ENCODE data around the gene THAP10.
"Not testable (repeated sequence)": the region's sequence is repeated elsewhere in the genome, so short reads cannot be mapped to it uniquely, and the experiment has no call there.

THAP10 gene

DNA sequence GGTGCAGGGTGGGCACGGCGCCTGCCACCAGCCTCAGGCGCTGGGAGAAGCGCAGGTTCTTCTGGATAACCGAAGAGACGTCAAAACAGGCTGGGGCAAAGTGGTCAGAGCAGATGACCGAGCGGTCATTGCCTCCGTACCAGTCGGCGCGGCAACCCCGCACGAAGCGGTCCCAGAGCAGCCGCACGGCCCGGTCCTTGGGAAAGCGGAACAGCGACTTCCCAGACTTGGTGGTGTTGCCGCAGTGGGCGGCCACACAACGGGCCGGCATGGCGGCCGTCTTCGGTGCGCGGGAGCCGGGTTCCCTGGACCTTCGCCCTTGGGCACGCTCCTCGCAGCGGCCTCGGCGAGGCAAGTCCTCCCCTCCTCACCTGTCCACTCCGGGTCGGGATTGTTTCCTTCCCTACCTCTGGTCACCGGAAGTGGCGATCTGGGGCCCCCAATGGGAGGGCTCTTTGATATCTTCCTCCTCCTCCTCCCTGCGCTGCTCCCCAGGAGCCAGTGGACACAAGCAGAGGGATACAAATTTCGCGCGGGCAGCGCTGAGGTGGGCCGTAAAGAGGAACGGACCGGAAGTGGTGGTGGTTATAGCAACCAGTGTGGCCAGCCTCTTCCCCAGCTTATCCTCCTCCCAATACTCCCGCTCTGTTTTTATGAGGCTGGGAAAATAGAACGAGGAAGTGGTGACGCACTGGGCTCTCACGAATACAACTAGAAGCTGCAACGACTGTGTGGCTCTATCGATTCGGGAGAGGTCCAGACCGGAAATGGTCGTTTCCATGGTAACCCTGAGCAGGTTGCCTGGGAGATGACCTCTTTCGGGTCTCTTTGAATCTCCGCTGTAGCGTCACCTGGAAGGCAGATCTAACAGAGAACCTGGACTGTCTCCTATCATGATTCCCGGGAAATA lies at the start of gene THAP10, which contains the start of gene LRRC49:
Gene THAP10, minus strand, starts transcription at position 432 of the 910 bp plus-strand sequence. Its CDS starts 161 bp downstream, at position 271.
Gene LRRC49, plus strand, starts transcription at position 825 of the 910 bp plus-strand sequence. Its CDS starts 69 bp downstream, at position 894.
- DNase-seq: peak; percentile 94

- peak; percentile 49 for DNase-seq
Observed at GRCh38 chr15:70936326-70936725, 44.1 kb upstream of the THAP10 start.

DNA sequence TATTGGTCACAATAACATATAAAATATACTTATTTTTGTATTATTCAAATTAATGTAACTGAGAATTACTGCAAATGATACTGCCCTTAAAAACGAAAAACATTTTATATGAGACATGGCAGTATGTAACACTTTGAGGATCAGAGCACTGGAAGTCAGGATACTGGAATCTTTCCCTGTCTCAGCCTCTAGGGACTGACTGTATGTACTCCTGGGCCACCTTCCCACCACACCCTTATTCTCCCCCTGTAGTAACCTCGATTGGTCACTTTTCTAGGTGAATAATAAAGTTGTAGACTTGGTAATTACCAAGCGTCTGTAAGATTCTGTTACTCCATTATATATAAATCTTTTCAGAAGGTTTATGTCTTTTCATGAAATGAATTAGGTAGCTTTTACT lies 43.4 kb upstream of the THAP10 start:
- DNase-seq: no peak

DNA sequence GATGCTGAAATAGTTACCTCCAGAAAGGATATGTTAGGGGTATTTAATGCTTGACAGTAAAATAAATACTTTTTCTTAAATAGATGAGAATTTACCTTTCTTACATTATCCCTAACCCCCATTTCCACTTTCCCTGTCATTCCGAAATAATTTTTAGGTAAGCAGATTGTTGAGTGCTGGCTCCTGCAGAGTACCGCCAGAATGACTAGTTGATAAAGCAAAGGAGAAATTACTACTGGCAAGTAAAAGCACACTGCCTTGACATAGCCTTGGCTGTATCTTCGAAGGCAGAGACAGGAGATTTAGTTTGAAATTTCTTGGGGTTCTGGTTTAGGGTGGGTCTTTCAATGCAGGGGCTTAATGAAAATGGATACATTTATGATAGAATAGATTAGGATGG lies 41.2 kb upstream of the THAP10 start:
- no peak for DNase-seq

DNA sequence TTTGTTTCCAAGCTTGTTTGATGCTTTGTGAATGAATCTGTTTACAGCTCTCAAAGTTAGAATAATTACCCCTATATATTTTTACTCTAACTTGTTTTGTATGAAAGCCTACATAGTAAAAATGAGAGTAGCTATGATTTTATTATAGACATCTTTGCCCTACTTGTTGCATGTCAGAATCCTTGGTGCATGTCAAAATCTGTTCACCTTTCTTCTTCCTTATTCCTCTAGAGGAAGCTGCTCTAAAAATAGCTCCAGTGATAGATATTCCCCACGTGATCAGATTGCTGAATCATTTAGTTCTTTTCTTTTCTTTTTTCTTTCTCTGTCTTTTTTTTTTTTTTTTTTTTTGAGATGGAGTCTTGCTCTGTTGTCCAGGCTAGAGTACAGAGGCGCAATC lies 40.2 kb upstream of the THAP10 start:
- DNase-seq: no peak

DNA sequence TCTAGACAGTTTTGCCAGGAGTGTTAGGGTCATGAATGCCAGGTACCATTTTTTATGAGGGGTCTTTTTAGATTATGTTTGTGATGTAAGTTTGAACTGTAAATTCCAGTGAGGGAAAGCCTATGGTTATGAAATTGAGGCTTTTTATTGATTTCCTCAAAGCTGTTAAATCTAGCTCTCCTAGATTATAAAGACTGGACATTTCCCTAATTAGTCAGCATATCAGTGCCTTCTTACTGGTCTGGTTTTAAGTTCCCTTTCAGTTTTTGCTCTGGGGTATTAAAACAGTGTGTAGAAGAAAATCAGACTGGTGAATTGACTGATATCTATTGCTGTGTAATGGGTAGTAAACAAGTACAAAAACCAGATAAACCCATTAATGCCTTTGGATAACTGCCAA lies 39.6 kb upstream of the THAP10 start:
- DNase-seq: no peak

DNA sequence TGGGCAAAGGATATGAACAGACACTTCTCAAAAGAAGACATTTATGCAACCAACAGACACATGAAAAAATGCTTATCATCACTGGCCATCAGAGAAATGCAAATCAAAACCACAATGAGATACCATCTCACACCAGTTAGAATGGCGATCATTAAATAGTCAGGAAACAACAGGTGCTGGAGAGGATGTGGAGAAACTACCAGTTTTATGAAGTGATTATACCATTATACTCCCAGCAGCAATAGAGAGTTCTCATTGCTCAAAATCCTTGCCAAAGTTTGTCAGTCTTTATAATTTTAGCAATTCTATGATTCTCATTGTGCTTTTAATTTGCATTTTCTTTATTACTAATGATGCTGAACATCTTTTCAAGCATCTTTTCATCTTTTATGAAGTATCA lies 34.7 kb upstream of the THAP10 start:
- DNase-seq: not testable (repeated sequence)

DNA sequence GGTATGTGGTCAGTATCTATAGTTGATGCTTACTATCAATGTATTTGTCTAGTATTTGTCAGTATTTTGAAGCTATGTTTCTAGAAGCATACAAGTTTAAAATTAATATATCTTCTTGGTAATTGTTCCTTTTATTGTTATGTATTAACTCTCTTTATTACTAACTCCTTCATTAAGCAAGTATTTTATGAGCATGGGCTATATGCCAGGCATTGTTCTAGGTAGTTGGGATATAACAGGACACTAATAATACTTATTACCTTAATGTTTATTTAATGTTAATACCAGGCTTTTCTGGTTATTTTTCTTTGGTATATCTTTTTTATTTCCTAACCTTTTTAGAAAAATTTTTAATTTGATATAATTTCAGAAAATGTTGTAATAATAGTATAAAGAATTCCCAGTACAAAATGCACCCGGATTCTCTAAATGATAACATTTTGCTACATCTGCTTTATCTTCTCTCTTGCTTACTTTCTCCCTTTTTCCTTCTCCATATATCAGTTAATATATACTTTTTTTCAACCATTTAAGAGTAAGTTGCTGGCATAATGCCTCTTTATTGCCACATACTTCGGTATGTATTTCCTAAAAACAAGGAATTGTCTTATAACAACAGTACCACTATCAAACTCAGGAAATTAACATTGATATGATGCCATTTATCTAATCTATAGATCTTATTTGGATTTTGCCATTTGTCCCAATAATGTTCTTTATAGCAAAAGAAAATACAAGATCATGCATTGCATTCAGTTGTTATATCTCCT lies 31.3 kb upstream of the THAP10 start:
- no peak for DNase-seq

- no peak for DNase-seq
Observed at GRCh38 chr15:70922119-70922518, 29.9 kb upstream of the THAP10 start.

- DNase-seq: no peak
Observed at GRCh38 chr15:70920981-70921696, 28.9 kb upstream of the THAP10 start.

GRCh38 chr15:70917955-70918354 lies 25.7 kb upstream of the THAP10 start:
- no peak for DNase-seq

DNA sequence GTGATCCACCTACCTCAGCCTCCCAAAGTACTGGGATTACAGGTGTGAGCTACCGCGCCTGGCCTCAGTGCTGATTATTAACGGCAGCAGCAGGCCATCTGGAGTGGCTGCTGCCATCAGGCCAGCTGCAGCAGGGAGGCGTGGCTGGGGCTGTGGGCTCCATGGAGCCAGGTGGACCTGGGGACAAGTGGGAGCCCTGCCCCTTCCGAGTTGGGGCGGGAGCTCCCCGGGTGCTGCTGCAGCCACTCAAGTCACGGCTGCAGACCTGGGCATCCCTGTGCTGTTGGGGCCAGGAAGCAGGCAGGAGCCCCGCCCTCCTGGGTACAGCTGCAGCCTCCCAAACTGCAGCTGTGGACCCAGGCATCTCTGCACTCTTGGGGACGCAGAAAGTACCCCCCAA lies 24.3 kb upstream of the THAP10 start:
- DNase-seq: no peak

GRCh38 chr15:70912187-70912586 lies 20.0 kb upstream of the THAP10 start:
- no peak for DNase-seq

GRCh38 chr15:70910958-70911357 lies 18.7 kb upstream of the THAP10 start:
- DNase-seq: no peak

- DNase-seq: no peak
Observed at GRCh38 chr15:70907784-70908471, 15.7 kb upstream of the THAP10 start.

DNA sequence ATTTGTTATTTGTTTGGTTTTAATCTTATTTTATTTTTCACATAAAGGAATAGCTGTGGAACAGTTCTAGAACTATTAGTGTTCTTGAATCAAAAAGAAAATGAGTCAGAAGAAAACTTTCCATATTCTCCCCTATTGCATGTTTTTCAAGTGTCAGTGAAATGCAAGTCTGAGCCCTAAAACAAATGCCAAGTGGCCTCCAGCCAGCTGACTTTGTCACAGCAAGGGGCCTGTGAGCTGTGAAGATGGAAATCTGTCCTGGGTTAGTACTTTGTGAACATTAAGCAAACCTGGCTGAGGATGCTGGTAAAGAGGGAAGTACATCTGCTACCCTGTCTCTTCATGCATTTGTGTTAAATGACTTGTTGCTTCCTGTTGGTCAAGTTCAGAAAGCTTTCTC lies 14.6 kb upstream of the THAP10 start:
- no peak for DNase-seq

DNA sequence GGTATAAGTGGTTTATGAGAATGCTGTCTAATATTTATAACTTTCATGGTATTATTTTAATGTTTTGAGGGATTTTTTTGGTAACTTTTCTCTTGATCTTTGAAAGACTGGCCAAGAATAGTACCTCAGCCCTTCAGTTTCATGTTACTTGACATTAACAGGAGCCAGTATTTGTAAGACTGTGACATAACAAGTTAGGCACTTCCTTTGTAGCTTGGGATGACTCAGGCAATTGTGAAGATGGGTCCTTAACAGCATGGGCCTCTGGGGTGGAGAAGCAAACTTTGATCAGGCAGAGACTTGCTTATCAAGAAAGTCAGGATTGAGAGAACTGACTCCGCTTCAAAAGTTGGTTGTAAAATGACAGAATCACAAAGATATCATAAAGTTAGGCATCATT lies 9.9 kb upstream of the THAP10 start:
- no peak for DNase-seq

DNA sequence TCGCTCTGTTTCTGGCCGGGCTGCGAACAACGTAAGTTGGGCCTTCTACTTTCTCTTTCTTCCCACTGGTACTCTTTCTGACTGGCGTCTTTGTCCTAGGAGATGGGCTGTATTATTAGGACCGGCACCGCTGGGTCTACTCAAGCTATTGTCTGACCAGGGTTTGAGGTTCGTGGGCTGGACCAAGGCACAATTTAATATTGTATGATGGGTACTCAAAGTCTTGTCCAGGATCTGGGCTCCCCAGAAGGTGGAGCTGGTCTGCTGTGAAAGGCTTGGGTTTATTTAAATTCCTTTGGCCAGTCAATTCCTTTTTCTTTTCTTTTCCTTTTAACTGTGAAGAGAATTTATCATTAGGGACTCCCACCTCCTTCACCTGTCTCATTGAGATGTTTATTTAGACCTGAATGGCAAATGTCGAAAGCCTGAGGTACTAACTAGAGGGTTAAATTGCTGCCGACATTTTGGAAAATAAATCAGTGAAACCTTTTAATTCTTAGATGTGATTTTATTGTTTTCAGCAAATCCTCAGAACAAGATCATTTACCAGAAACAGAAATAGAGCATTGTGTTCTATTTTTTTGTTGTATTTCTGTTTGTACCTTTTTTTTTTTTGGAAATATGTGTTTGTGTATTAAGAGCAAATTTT lies 803 bp upstream of the THAP10 start:
- DNase-seq: no peak

GRCh38 chr15:70882361-70882760 lies 9.9 kb downstream of the THAP10 start:
- no peak for DNase-seq

DNA sequence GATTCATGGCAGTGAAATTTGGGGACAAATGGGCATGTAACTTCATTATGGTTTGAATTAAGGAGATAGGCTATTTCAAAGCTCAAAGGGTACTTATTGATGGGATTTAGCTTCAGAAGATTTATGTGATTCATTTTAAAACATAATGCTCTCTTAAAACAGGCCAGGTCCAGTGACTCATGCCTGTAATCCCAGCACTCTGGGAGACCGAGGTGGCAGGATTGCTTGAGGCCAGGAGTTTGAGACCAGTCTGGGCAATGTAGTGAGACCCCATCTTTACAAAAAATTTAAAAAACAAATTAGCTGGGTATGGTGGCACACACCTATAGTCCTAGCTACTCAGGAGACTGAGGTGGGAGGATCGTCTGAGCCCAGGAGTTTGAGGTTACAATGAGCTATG lies 11.5 kb downstream of the THAP10 start:
- no peak for DNase-seq

DNA sequence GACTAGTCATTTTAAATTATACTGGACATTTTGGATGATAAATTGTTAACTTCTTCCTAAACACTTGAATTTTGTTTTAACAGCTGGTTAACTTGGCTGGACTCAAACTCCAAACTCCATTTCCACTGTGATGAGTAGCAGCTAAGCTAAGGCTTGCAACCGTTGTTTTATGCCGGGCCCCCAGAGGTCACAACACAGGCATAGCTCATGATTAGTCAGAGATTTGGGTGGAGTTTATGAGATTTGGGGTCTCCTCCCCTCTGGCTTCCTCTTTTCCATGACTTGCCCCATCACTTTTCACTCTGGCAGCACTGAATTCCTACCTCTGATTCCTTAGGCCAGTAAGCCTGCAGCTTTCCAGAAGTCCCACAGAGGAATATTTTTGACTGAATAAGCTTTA lies 12.8 kb downstream of the THAP10 start:
- no peak for DNase-seq

- no peak for DNase-seq
Observed at GRCh38 chr15:70876683-70877082, 15.6 kb downstream of the THAP10 start.
